Testis (tissue), 2 donors: ENCODE results near the gene CHCHD10.

Experiments
- POLR2A ChIP-seq: fragments of 450-650 bp; IDR thresholded peaks from one replicate; pipeline ENCODE4 v1.6.1; 2017; ENCODE audit warnings: antibody characterized with exemption, mild to moderate bottlenecking, moderate library complexity
- TF ChIP-seq, protein P1 (sequence below), 3 experiments: fragments of 450-650 bp in 2 of 3; fragments of 200-600 bp in 1 of 3; sonication (generic) in 1 of 3; IDR thresholded peaks; one replicate each; pipeline ENCODE4 v1.5.1; 2016 to 2019; ENCODE audit warnings: antibody characterized with exemption in 3 of 3, mild to moderate bottlenecking in 2 of 3, moderate library complexity in 1 of 3

DNA sequence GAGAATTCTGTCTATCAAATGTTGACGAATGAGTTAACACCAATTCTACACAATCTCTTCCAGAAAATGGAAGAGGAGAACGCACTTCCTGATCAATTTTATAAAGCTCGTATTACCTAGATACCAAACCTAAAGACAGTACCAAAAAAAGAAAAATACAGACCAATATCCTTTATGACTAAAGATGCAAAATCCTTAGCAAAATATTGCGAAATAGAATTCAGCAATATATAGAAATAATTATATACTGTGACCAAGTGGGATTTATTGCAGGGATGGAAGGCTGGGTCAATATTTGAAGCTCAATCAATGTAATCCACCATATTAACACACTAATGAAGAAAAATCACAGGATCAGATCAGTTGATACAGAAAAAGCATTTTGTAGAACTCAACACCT lies 44.6 kb upstream of the CHCHD10 start:
- TF ChIP-seq, protein P1, sequence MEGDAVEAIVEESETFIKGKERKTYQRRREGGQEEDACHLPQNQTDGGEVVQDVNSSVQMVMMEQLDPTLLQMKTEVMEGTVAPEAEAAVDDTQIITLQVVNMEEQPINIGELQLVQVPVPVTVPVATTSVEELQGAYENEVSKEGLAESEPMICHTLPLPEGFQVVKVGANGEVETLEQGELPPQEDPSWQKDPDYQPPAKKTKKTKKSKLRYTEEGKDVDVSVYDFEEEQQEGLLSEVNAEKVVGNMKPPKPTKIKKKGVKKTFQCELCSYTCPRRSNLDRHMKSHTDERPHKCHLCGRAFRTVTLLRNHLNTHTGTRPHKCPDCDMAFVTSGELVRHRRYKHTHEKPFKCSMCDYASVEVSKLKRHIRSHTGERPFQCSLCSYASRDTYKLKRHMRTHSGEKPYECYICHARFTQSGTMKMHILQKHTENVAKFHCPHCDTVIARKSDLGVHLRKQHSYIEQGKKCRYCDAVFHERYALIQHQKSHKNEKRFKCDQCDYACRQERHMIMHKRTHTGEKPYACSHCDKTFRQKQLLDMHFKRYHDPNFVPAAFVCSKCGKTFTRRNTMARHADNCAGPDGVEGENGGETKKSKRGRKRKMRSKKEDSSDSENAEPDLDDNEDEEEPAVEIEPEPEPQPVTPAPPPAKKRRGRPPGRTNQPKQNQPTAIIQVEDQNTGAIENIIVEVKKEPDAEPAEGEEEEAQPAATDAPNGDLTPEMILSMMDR (IDR thresholded peaks at IDR 0.05) = no peak
- no peak for TF ChIP-seq POLR2A
